ENCODE data around the gene SLC22A5. TPM values are rescaled to one million over a fixed set of nuclear protein-coding genes. Genes with fewer than 3 reads are reported as not detected.

Gene SLC22A5
- total and polyA plus RNA-seq, 2 of the 8 experiments (the other 6 are each of a cell fraction or from before 2014, with no cell fraction given) = 4.0 to 9.0 TPM

GRCh38 chr5:132437604-132438266, 68.2 kb downstream of the SLC22A5 start:
- ChIA-PET CTCF (ENCODE audit: partially characterized antibody) (interaction anchor here (0.7 to 3.1 kb wide), 11 partner anchors 9 to 188 kb away, joined by 3 to 20 read pairs (median 4); no protein-coding TSS in a partner anchor), POLR2A (ENCODE audit: partially characterized antibody) (interaction anchor here (1.2 to 3.8 kb wide), 6 partner anchors 10 to 52 kb away, joined by 3 to 11 read pairs (median 6); partner anchors contain the start of gene IRF1)
- 89% methylated on average over 2 of the region's 3 CpGs; no CpG with 5 or more reads in 1 of the 2 experiments for WGBS, 2 experiments (ENCODE audit: extremely low coverage in 1 of 2, insufficient coverage in 1 of 2, insufficient read length in 1 of 2, insufficient replicate concordance in 2 of 2, low coverage in 1 of 2, low lambda C conversion rate in 2 of 2, missing lambda C conversion rate in 1 of 2)
- H3K14ac ChIP-seq (ENCODE audit: insufficient read length) = no peak overlapping the region
- H3K4me3 ChIP-seq (ENCODE audit: extremely low read depth in 1 of 4, insufficient read depth in 2 of 4, low read depth in 3 of 4, low read length in 4 of 4) = no peak overlapping the region
- H3K9ac ChIP-seq (replicated peaks in 1 of 4; ENCODE audit: extremely low read depth in 1 of 4, low read depth in 3 of 4, low read length in 3 of 4) = no peak overlapping the region
- H3K18ac ChIP-seq (ENCODE audit: extremely low read depth, low read length) = no peak overlapping the region
- no peak overlapping the region for H2BK12ac ChIP-seq (ENCODE audit: low read depth, low read length)
- H3K27me3 ChIP-seq (replicated peaks in 1 of 4; ENCODE audit: control insufficient read depth in 3 of 4, extremely low read depth in 1 of 4, insufficient read depth in 3 of 4, low read length in 3 of 4) = no peaks in the 10 kb centered on the region; a peak in 1 of 7 replicates
- no peaks in the 10 kb centered on the region for H3K23me2 ChIP-seq (ENCODE audit: low read depth, low read length)
- H2AFZ ChIP-seq (ENCODE audit: low read length) = peak overlapping the region; percentile 85; the same call in 1 of the 2 replicates
- no peaks in the 10 kb centered on the region for H3K79me2 ChIP-seq (ENCODE audit: control insufficient read depth in 1 of 2, insufficient read depth in 2 of 2, low read length in 2 of 2)
- no peaks in the 10 kb centered on the region for H4K20me1 ChIP-seq (replicated peaks in 1 of 2; ENCODE audit: control insufficient read depth in 1 of 2, insufficient read depth in 2 of 2, low read length in 2 of 2)
- H3K4me2 ChIP-seq (ENCODE audit: insufficient read depth in 1 of 2, low read depth in 2 of 2, low read length in 2 of 2) = peak overlapping the region in 1 of 2 experiments; percentile 46; a peak in 2 of 4 replicates
- no peak overlapping the region for H3K4ac ChIP-seq (replicated peaks; ENCODE audit: insufficient read length, low read depth, low read length)
- H4K8ac ChIP-seq (ENCODE audit: extremely low read depth, insufficient read depth, low read length) = no peak overlapping the region
- no peak overlapping the region for H2BK5ac ChIP-seq (ENCODE audit: low read depth, low read length)
- no peaks in the 10 kb centered on the region for H3K36me3 ChIP-seq (ENCODE audit: control insufficient read depth in 2 of 4, insufficient read depth in 4 of 4, low read length in 3 of 4)
- H2BK15ac ChIP-seq (ENCODE audit: low read length) = no peak overlapping the region
- FAIRE-seq (no peak), DNase-seq (ENCODE audit: low read depth in 1 of 2, low spot score in 2 of 2) (no peak)
- no peak overlapping the region for H4K5ac ChIP-seq (ENCODE audit: insufficient read length, low read depth, low read length)
- no peak overlapping the region for H3K56ac ChIP-seq (replicated peaks; ENCODE audit: insufficient read length, low read depth, low read length)
- no peaks in the 10 kb centered on the region for H3K79me1 ChIP-seq (ENCODE audit: low read depth, low read length)
- H3K23ac ChIP-seq (ENCODE audit: insufficient read length) = no peak overlapping the region
- H2AK5ac ChIP-seq (ENCODE audit: low read depth, low read length) = no peak overlapping the region
- H3K9me3 ChIP-seq (ENCODE audit: insufficient read depth in 2 of 2, low read depth in 1 of 2, low read length in 1 of 2) = no peaks in the 10 kb centered on the region
- H3K4me1 ChIP-seq (replicated peaks in 1 of 4; ENCODE audit: control insufficient read depth in 3 of 4, insufficient read depth in 4 of 4, low read length in 3 of 4) = peaks cover 0 to 7% (median 4%) of the 10 kb centered on the region in 4 experiments; a peak in 3 of 7 replicates
- H4K91ac ChIP-seq (replicated peaks; ENCODE audit: insufficient read length, low read length) = no peak overlapping the region
- H2BK120ac ChIP-seq (replicated peaks; ENCODE audit: low read depth, low read length) = no peak overlapping the region
- H3K27ac ChIP-seq (ENCODE audit: low read depth, low read length) = no peak overlapping the region
- TF ChIP-seq CBX8 (IDR thresholded peaks at IDR 0.05; ENCODE audit: borderline replicate concordance, low read depth, low read length) (no peak), SP2 (IDR thresholded peaks at IDR 0.05; ENCODE audit: low read length) (no peak), BCL11A (IDR thresholded peaks at IDR 0.05; ENCODE audit: low read depth in 2 of 2, low read length in 2 of 2) (no peak), KDM1A (IDR thresholded peaks at IDR 0.05; ENCODE audit: borderline replicate concordance, low read length) (no peak), GTF2F1 (IDR thresholded peaks at IDR 0.05; ENCODE audit: borderline replicate concordance, low read depth, low read length) (no peak), TAF1 (IDR thresholded peaks at IDR 0.05; ENCODE audit: low read depth, low read length) (no peak), TCF12 (IDR thresholded peaks at IDR 0.05; ENCODE audit: low read depth, low read length) (no peak), KDM5A (IDR thresholded peaks at IDR 0.05; ENCODE audit: low read length) (no peak), SUZ12 (IDR thresholded peaks at IDR 0.05; ENCODE audit: low read length) (no peak), E2F6 (IDR thresholded peaks at IDR 0.05) (no peak), SRF (IDR thresholded peaks at IDR 0.05; ENCODE audit: low read depth, low read length) (no peak)
- TF ChIP-seq, protein P1, sequence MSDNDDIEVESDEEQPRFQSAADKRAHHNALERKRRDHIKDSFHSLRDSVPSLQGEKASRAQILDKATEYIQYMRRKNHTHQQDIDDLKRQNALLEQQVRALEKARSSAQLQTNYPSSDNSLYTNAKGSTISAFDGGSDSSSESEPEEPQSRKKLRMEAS (IDR thresholded peaks at IDR 0.05) = no peak
- no peak overlapping the region for H2BK20ac ChIP-seq (ENCODE audit: low read length)

Measured in H1 (cell line).